Naive thymus-derived CD8-positive, alpha-beta T cell (primary cell): Measurements from ENCODE around the gene ZBTB16. TPM values are rescaled to one million over a fixed set of nuclear protein-coding genes. Genes with fewer than 3 reads are reported as not detected.

Experiments used
- ATAC-seq, 2 donors: fragments of 150-1000 bp; cut with Tn5 transposase in 1 of 2; sonication (Bioruptor Pico), chemical (Tn5 transposase) in 1 of 2; 1 replicate in 1 of 2; 2 replicates in 1 of 2; pipeline ENCODE4 v1.10.0; 2021; ENCODE audit warnings: mild to moderate bottlenecking in 2 of 2, moderate library complexity in 2 of 2
- POLR2A ChIA-PET: fragments of 350-600 bp; sonication (Branson Sonifier 250); formaldehyde crosslinking; loops from one replicate; lab custom pipeline; 2021; ENCODE audit warnings: antibody characterized with exemption; lab: Charles Lee
- DNase-seq, 10 donors: peaks; one replicate each; pipeline versions ENCODE4 v3.0.0 to v3.0.0-alpha.2; 2020 to 2022
- H3K27ac Mint-ChIP-seq, 10 donors: one replicate each; pipeline ENCODE4 v1.8.0; 2020 to 2022; ENCODE audit warnings: mild to moderate bottlenecking in 10 of 10, mixed read lengths in 10 of 10, moderate library complexity in 4 of 10, inconsistent platforms in 1 of 10
- H3K27me3 Mint-ChIP-seq, 5 donors: one replicate each; pipeline ENCODE4 v1.8.0; 2021 to 2022; ENCODE audit warnings: mixed read lengths in 5 of 5
- H3K36me3 Mint-ChIP-seq, 3 donors: one replicate each; pipeline ENCODE4 v1.8.0; 2020 to 2022; ENCODE audit warnings: mixed read lengths in 3 of 3, mild to moderate bottlenecking in 2 of 3, inconsistent platforms in 1 of 3
- H3K4me1 Mint-ChIP-seq, 4 donors: one replicate each; pipeline ENCODE4 v1.8.0; 2021 to 2022; ENCODE audit warnings: mixed read lengths in 4 of 4
- H3K4me3 Mint-ChIP-seq, 10 donors: one replicate each; pipeline ENCODE4 v1.8.0; 2020 to 2022; ENCODE audit warnings: mild to moderate bottlenecking in 10 of 10, mixed read lengths in 10 of 10, moderate library complexity in 6 of 10, inconsistent platforms in 1 of 10
- H3K9me3 Mint-ChIP-seq, 9 donors: one replicate each; pipeline ENCODE4 v1.8.0; 2020 to 2022; ENCODE audit warnings: mixed read lengths in 9 of 9, mild to moderate bottlenecking in 3 of 9, inconsistent platforms in 1 of 9, moderate library complexity in 1 of 9
- polyA plus RNA-seq, 3 donors: library from polyadenylated mRNA; unstranded; fragments of 300-500 nt; fragmentation: Illumina TruSeq; gene quantifications; one replicate each; pipeline ENCODE4 v1.2.3, GENCODE V29; 2021
- total RNA-seq, 8 experiments: library from RNA in 2 of 8; stranded (reverse) in 2 of 8; gene quantifications; one replicate each; pipeline ENCODE4 v1.2.3 and lab custom pipeline; 2021 to 2026

The ZBTB16 gene
- total and polyA plus RNA-seq, 5 experiments from 2014 or later: 0.21 to 7.5 (median 2.5) TPM

DNA sequence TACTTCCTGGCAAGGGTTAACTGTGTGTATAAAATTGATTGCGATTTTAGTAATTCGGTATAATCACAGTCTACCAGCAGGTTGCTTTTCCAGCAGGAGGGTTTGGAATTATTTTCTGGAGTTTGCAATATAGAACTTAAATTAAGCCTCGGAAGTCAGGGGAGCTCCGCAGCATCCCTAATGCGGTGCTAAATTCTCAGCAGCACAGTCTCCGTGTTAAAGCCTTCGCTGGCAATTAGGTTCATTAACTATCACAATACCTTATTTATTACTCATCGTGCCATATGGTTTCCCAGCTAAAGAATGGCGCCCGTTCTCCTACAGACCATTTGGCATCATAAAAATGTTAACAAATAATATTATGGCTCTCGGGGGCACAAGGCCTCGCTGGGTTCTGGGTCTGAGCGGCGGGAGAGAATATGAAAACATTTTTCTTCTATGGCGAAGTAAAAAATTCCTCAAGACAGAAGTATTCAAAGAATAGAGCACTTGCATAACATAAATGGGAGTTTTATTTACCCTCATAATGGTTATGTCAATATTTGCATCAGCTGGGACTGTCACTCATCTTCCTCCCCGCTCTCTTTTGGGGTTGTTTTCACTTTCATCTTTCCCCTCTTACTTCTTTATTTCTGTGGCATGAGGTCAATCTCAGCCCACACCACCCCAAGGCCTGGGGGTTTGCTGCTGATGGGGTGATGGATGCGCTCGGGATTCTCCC is 28.1 kb upstream of the ZBTB16 start:
- peaks cover 3 to 13% (median 9%) of the 10 kb centered on the region in 4 donors for H3K4me1 Mint-ChIP-seq
- H3K27me3 Mint-ChIP-seq: peaks cover 4 to 24% (median 12%) of the 10 kb centered on the region in 5 donors
- no peak for ATAC-seq
- H3K27ac Mint-ChIP-seq: no peak overlapping the region
- POLR2A ChIA-PET: no interaction called here
- H3K9me3 Mint-ChIP-seq: no peaks in the 10 kb centered on the region
- no peaks in the 10 kb centered on the region for H3K36me3 Mint-ChIP-seq
- DNase-seq: no peak
- H3K4me3 Mint-ChIP-seq: no peak overlapping the region

DNA sequence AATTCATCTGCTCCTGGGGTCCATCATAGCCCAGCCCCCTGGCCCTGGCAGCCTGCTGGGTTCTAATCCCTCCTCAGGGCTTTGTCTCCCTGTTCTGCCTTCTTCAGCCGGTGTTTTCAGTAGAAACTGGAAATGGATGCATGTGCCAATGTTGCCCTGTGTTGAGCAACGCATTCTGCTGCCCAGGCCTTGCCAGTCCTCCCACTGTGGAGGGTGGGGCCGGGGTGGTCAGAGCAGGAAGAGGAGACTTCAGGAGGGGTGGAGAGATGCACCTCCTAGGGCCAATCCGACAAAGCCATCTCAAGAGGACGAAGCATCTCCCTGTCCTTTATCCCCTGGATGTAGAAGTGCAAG is 27.6 kb upstream of the ZBTB16 start:
- POLR2A ChIA-PET: no interaction called here
- ATAC-seq: no peak
- Mint-ChIP-seq H3K4me1 (peaks cover 3 to 12% (median 9%) of the 10 kb centered on the region in 4 donors), H3K9me3 (no peaks in the 10 kb centered on the region), H3K4me3 (no peak overlapping the region), H3K36me3 (no peaks in the 10 kb centered on the region), H3K27me3 (peaks cover 4 to 24% (median 12%) of the 10 kb centered on the region in 5 donors), H3K27ac (no peak overlapping the region)
- no peak for DNase-seq

DNA sequence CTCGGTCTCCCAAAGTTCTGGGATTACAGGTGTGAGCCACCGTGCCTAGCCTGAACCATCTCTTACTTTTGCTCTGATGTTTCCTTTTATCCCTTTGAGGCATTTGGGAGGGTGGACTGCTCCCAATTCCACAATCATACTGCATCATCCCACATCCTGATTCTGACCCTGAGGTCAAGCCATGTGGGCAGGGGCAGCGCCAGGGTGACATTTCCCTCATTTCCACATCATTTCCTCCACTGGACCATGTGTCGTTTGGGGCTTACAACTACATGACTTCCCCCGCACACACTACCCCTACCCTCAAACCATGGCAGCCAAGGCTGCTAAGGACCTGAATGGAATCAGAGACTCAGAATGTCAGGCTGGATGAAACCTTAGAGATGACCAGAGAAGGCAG is 26.4 kb upstream of the ZBTB16 start:
- Mint-ChIP-seq H3K4me1 (peaks cover 4 to 11% (median 8%) of the 10 kb centered on the region in 4 donors), H3K36me3 (no peaks in the 10 kb centered on the region), H3K4me3 (no peak overlapping the region), H3K27ac (peak overlapping the region in 1 of 10 donors; percentile 19), H3K27me3 (peaks cover 4 to 24% (median 12%) of the 10 kb centered on the region in 5 donors), H3K9me3 (no peaks in the 10 kb centered on the region)
- no peak for ATAC-seq
- no peak for DNase-seq
- POLR2A ChIA-PET: no interaction called here

GRCh38 chr11:114033572-114033971 is 25.9 kb upstream of the ZBTB16 start:
- no peak for ATAC-seq
- Mint-ChIP-seq H3K27me3 (peaks cover 4 to 24% (median 12%) of the 10 kb centered on the region in 5 donors), H3K36me3 (no peaks in the 10 kb centered on the region), H3K4me1 (peaks cover 4 to 11% (median 8%) of the 10 kb centered on the region in 4 donors), H3K9me3 (no peaks in the 10 kb centered on the region), H3K27ac (no peak overlapping the region), H3K4me3 (no peak overlapping the region)
- DNase-seq: no peak
- POLR2A ChIA-PET: no interaction called here

GRCh38 chr11:114034956-114035355 is 24.6 kb upstream of the ZBTB16 start:
- H3K36me3 Mint-ChIP-seq: no peaks in the 10 kb centered on the region
- DNase-seq: no peak
- POLR2A ChIA-PET: interaction anchor here (1.7 to 2.8 kb wide), 2 partner anchors 161 to 226 kb away, joined by 10 to 14 read pairs; no protein-coding TSS in a partner anchor
- H3K9me3 Mint-ChIP-seq: no peaks in the 10 kb centered on the region
- H3K27ac Mint-ChIP-seq: peak overlapping the region in 1 of 10 donors; percentile 68
- H3K4me1 Mint-ChIP-seq: peaks cover 4 to 11% (median 8%) of the 10 kb centered on the region in 4 donors
- peaks cover 4 to 22% (median 12%) of the 10 kb centered on the region in 5 donors for H3K27me3 Mint-ChIP-seq
- H3K4me3 Mint-ChIP-seq: peak overlapping the region in 2 of 10 donors; percentile 24 to 45
- ATAC-seq: no peak

- H3K27ac Mint-ChIP-seq: no peak overlapping the region
- peak; percentile 14 to 76 (median 50) for DNase-seq
- peaks cover 4 to 11% (median 8%) of the 10 kb centered on the region in 4 donors for H3K4me1 Mint-ChIP-seq
- no peaks in the 10 kb centered on the region for H3K9me3 Mint-ChIP-seq
- H3K27me3 Mint-ChIP-seq: peaks cover 1 to 13% (median 6%) of the 10 kb centered on the region in 5 donors
- peak overlapping the region in 6 of 10 donors; percentile 6 to 72 (median 30) for H3K4me3 Mint-ChIP-seq
- POLR2A ChIA-PET: interaction anchor here (1.7 to 2.8 kb wide), 2 partner anchors 159 to 225 kb away, joined by 10 to 14 read pairs; no protein-coding TSS in a partner anchor
- ATAC-seq: peak; percentile 73 to 84
- no peaks in the 10 kb centered on the region for H3K36me3 Mint-ChIP-seq
Observed at GRCh38 chr11:114036147-114036811, 23.2 kb upstream of the ZBTB16 start.

- ATAC-seq (no peak), DNase-seq (no peak)
- Mint-ChIP-seq H3K4me1 (peaks cover 4 to 11% (median 8%) of the 10 kb centered on the region in 4 donors), H3K4me3 (peak overlapping the region in 2 of 10 donors; percentile 18 to 60), H3K9me3 (no peaks in the 10 kb centered on the region), H3K27me3 (peaks cover 1 to 13% (median 6%) of the 10 kb centered on the region in 5 donors), H3K27ac (no peak overlapping the region), H3K36me3 (no peaks in the 10 kb centered on the region)
- POLR2A ChIA-PET: interaction anchor here (1.7 to 2.8 kb wide), 2 partner anchors 159 to 224 kb away, joined by 10 to 14 read pairs; no protein-coding TSS in a partner anchor
Observed at GRCh38 chr11:114036958-114037357, 22.6 kb upstream of the ZBTB16 start.

DNA sequence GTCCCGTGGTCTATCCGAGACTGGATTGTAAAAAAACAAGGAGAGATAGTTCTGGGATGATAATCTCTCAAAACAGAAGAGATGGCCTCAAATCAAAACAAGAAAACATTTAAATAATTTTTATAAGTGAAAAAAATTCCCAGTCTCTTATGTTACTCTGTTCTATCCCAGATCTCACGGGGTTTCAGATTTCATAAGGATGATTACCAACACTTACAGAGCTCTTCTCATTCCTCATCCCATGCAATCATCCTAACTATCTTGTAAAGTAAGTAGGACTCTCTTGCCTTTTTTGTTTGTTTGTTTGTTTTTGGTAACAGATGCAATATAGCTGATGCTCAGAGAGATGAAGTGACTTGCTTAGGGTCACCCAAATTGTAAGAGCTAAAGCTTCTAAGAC is 20.0 kb upstream of the ZBTB16 start:
- ATAC-seq (no peak), DNase-seq (no peak)
- Mint-ChIP-seq H3K27ac (peak overlapping the region in 3 of 10 donors; percentile 16 to 26 (median 19)), H3K36me3 (no peaks in the 10 kb centered on the region), H3K9me3 (no peaks in the 10 kb centered on the region), H3K27me3 (peaks cover 0 to 9% (median 2%) of the 10 kb centered on the region in 5 donors), H3K4me1 (peaks cover 6 to 19% (median 16%) of the 10 kb centered on the region in 4 donors), H3K4me3 (no peak overlapping the region)
- POLR2A ChIA-PET: no interaction called here

- peaks cover 4 to 21% (median 17%) of the 10 kb centered on the region in 4 donors for H3K4me1 Mint-ChIP-seq
- H3K36me3 Mint-ChIP-seq: no peaks in the 10 kb centered on the region
- no peaks in the 10 kb centered on the region for H3K27me3 Mint-ChIP-seq
- POLR2A ChIA-PET: no interaction called here
- no peak overlapping the region for H3K4me3 Mint-ChIP-seq
- ATAC-seq (no peak), DNase-seq (no peak)
- peak overlapping the region in 1 of 10 donors; percentile 46 for H3K27ac Mint-ChIP-seq
- H3K9me3 Mint-ChIP-seq: no peaks in the 10 kb centered on the region
Observed at GRCh38 chr11:114040706-114041211, 18.8 kb upstream of the ZBTB16 start.

DNA sequence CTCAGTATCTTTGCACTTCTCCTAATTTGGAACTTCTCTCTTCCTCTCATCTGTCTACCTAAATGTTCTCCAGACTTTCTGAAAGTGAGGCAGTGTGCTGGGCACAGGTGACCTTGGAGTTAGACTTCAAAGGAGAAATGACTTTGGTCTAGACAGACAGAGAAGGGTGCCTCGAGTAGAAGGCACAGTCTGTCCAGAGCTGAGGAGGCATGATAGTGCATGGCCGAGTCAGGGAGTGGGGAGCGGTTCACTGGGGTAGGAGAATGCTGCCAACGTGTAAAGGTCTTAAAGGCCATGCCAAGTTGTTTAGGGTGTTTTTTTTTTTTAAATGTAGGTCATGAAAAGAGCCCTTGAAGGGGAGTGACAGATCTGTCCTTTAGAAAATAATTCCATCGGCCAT is 17.3 kb upstream of the ZBTB16 start:
- peaks cover 0 to under 1% (median 0%) of the 10 kb centered on the region in 5 donors for H3K27me3 Mint-ChIP-seq
- ATAC-seq: no peak
- H3K27ac Mint-ChIP-seq: peak overlapping the region in 1 of 10 donors; percentile 73
- H3K9me3 Mint-ChIP-seq: no peaks in the 10 kb centered on the region
- no peak for DNase-seq
- no peak overlapping the region for H3K4me3 Mint-ChIP-seq
- POLR2A ChIA-PET: no interaction called here
- H3K4me1 Mint-ChIP-seq: peaks cover 4 to 13% (median 10%) of the 10 kb centered on the region in 4 donors
- H3K36me3 Mint-ChIP-seq: no peaks in the 10 kb centered on the region

- H3K27me3 Mint-ChIP-seq: peaks cover 0 to 2% (median 0%) of the 10 kb centered on the region in 5 donors
- no peaks in the 10 kb centered on the region for H3K9me3 Mint-ChIP-seq
- POLR2A ChIA-PET: no interaction called here
- H3K4me3 Mint-ChIP-seq: no peak overlapping the region
- peak overlapping the region in 2 of 10 donors; percentile 51 to 72 for H3K27ac Mint-ChIP-seq
- no peak for ATAC-seq
- peaks cover 3 to 13% (median 10%) of the 10 kb centered on the region in 4 donors for H3K4me1 Mint-ChIP-seq
- H3K36me3 Mint-ChIP-seq: no peaks in the 10 kb centered on the region
- DNase-seq: no peak
Observed at GRCh38 chr11:114044042-114044871, 15.3 kb upstream of the ZBTB16 start.

DNA sequence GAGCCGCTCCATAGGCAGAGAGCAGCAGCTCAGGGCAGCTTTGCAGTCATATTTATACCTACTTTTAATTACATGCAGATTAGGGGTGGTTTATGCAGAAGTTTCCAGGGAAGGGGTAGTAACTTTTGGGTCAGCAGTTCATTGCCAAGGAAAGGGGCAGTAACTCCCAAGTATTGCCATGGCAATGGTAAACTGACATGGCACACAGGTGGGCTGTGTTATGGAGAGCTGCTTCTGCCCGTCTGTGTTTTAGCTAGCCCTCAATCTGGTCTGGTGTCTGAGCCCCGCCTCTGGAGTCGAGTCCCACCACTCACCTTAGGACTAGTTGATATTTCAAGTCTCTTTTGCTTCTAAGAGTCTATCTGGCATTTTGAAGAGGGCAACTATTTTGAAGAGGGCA is 12.2 kb upstream of the ZBTB16 start:
- POLR2A ChIA-PET: no interaction called here
- H3K27ac Mint-ChIP-seq: peak overlapping the region in 1 of 10 donors; percentile 46
- DNase-seq (no peak), ATAC-seq (no peak)
- H3K36me3 Mint-ChIP-seq: no peaks in the 10 kb centered on the region
- H3K9me3 Mint-ChIP-seq: no peaks in the 10 kb centered on the region
- H3K4me1 Mint-ChIP-seq: peaks cover 3 to 13% (median 10%) of the 10 kb centered on the region in 4 donors
- no peak overlapping the region for H3K4me3 Mint-ChIP-seq
- peaks cover 0 to 10% (median 0%) of the 10 kb centered on the region in 5 donors for H3K27me3 Mint-ChIP-seq
